H9 (cell line): ENCODE results near the gene SPATA2L. TPM values are rescaled to one million over a fixed set of nuclear protein-coding genes. Genes with fewer than 3 reads are reported as not detected.

Source experiments
- DNase-seq: peaks from one replicate; pipeline ENCODE4 v3.0.0-alpha.2; 2017
- H2AFZ ChIP-seq: one replicate; pipeline ENCODE4 v1.6.1; 2013; ENCODE audit warnings: mild to moderate bottlenecking, low read length, control low read depth, moderate library complexity
- H2AK5ac ChIP-seq: 2 replicates; pipeline ENCODE4 v1.6.1; 2013; ENCODE audit warnings: low read length, control low read depth, mixed read lengths; ENCODE audit not compliant: insufficient read length
- H2BK120ac ChIP-seq: one replicate; pipeline ENCODE4 v1.6.1; 2013; ENCODE audit warnings: low read depth, mild to moderate bottlenecking, low read length, control low read depth, inconsistent platforms; ENCODE audit not compliant: poor library complexity, severe bottlenecking
- H2BK12ac ChIP-seq: 2 replicates; pipeline ENCODE4 v1.6.1; 2013; ENCODE audit warnings: low read length, control low read depth, mixed read lengths, low read depth; ENCODE audit not compliant: insufficient read length
- H2BK15ac ChIP-seq: 2 replicates; pipeline ENCODE4 v1.6.1; 2013; ENCODE audit warnings: low read depth, low read length, control low read depth
- H2BK20ac ChIP-seq: one replicate; pipeline ENCODE4 v1.6.1; 2013; ENCODE audit warnings: low read depth, mild to moderate bottlenecking, low read length, control low read depth, inconsistent platforms; ENCODE audit not compliant: poor library complexity, severe bottlenecking
- H2BK5ac ChIP-seq: 2 replicates; pipeline ENCODE4 v1.6.1; 2013; ENCODE audit warnings: low read length, control low read depth, mixed read lengths; ENCODE audit not compliant: insufficient read length
- H3K14ac ChIP-seq: 2 replicates; pipeline ENCODE4 v1.6.1; 2013; ENCODE audit warnings: low read length, control low read depth; ENCODE audit not compliant: insufficient read depth
- H3K18ac ChIP-seq: 2 replicates; pipeline ENCODE4 v1.6.1; 2013; ENCODE audit warnings: low read depth, mild to moderate bottlenecking, mixed read lengths, low read length, control low read depth; ENCODE audit not compliant: insufficient read length
- H3K23ac ChIP-seq: 2 replicates; pipeline ENCODE4 v1.6.1; 2013; ENCODE audit warnings: low read length, control low read depth, mixed read lengths, low read depth; ENCODE audit not compliant: insufficient read length
- H3K23me2 ChIP-seq: 2 replicates; pipeline ENCODE4 v1.6.1; 2013; ENCODE audit warnings: low read depth, mild to moderate bottlenecking, mixed read lengths, low read length, control low read depth; ENCODE audit not compliant: insufficient read length, poor library complexity, severe bottlenecking
- H3K27ac ChIP-seq: 2 replicates; pipeline ENCODE4 v1.5.1; 2013; ENCODE audit warnings: low read length, control low read depth, mixed read lengths, low read depth; ENCODE audit not compliant: insufficient read length
- H3K27me3 ChIP-seq: 2 replicates; pipeline ENCODE4 v1.6.1; 2013; ENCODE audit warnings: low read length, control low read depth, inconsistent platforms; ENCODE audit not compliant: insufficient read depth
- H3K4ac ChIP-seq: 2 replicates; pipeline ENCODE4 v1.6.1; 2013; ENCODE audit warnings: low read depth, mild to moderate bottlenecking, control low read depth, inconsistent platforms, low read length, moderate library complexity
- H3K4me1 ChIP-seq: 2 replicates; pipeline ENCODE4 v1.6.1; 2013; ENCODE audit warnings: low read length, control low read depth, inconsistent platforms; ENCODE audit not compliant: insufficient read depth
- H3K4me2 ChIP-seq: 2 replicates; pipeline ENCODE4 v1.6.1; 2013; ENCODE audit warnings: low read length, control low read depth, mixed read lengths; ENCODE audit not compliant: insufficient read length, insufficient read depth
- H3K56ac ChIP-seq: 2 replicates; pipeline ENCODE4 v1.6.1; 2013; ENCODE audit warnings: low read depth, mild to moderate bottlenecking, mixed read lengths, low read length, control low read depth; ENCODE audit not compliant: insufficient read length
- H3K79me1 ChIP-seq: 2 replicates; pipeline ENCODE4 v1.6.1; 2013; ENCODE audit warnings: low read depth, mild to moderate bottlenecking, moderate library complexity, low read length, control low read depth, inconsistent platforms; ENCODE audit not compliant: insufficient read depth, poor library complexity, severe bottlenecking
- H3K79me2 ChIP-seq: 2 replicates; pipeline ENCODE4 v1.6.1; 2013; ENCODE audit warnings: low read length, control low read depth, inconsistent platforms; ENCODE audit not compliant: insufficient read depth
- H3K9ac ChIP-seq: 2 replicates; pipeline ENCODE4 v1.6.1; 2013; ENCODE audit warnings: low read length, control low read depth, mixed read lengths; ENCODE audit not compliant: insufficient read length; ENCODE audit errors: extremely low read depth
- H3K9me3 ChIP-seq: one replicate; pipeline ENCODE4 v1.6.1; 2013; ENCODE audit warnings: low read depth, low read length, inconsistent platforms; ENCODE audit not compliant: control insufficient read depth
- H3T11ph ChIP-seq: one replicate; pipeline ENCODE4 v1.6.1; 2013; ENCODE audit warnings: mild to moderate bottlenecking, low read length, control low read depth, inconsistent platforms
- H4K20me1 ChIP-seq: one replicate; pipeline ENCODE4 v1.6.1; 2013; ENCODE audit not compliant: control insufficient read depth, insufficient read length, insufficient read depth
- H4K5ac ChIP-seq: 2 replicates; pipeline ENCODE4 v1.6.1; 2013; ENCODE audit warnings: low read depth, mild to moderate bottlenecking, mixed read lengths, low read length, control low read depth; ENCODE audit not compliant: insufficient read length
- H4K8ac ChIP-seq: replicated peaks from 2 replicates; pipeline ENCODE4 v1.6.1; 2013; ENCODE audit warnings: low read length, control low read depth, mixed read lengths, low read depth; ENCODE audit not compliant: insufficient read length
- H4K91ac ChIP-seq: 2 replicates; pipeline ENCODE4 v1.6.1; 2013; ENCODE audit warnings: low read depth, mild to moderate bottlenecking, moderate library complexity, mixed read lengths, low read length, control low read depth; ENCODE audit not compliant: insufficient read length
- H3K27ac Mint-ChIP-seq, 3 experiments: 2 replicates in 2 of 3; 3 replicates in 1 of 3; pipeline ENCODE4 v1.8.0; 2020 to 2021; ENCODE audit warnings: mixed read lengths in 3 of 3, mild to moderate bottlenecking in 1 of 3, moderate library complexity in 1 of 3
- H3K27me3 Mint-ChIP-seq: 2 replicates; pipeline ENCODE4 v1.8.0; 2021; ENCODE audit warnings: low read depth, mild to moderate bottlenecking, moderate library complexity, mixed read lengths
- H3K36me3 Mint-ChIP-seq, 3 experiments: 2 replicates in 2 of 3; 3 replicates in 1 of 3; pipeline ENCODE4 v1.8.0; 2020 to 2021; ENCODE audit warnings: low read depth in 3 of 3, mixed read lengths in 3 of 3; ENCODE audit not compliant: insufficient read depth in 1 of 3
- H3K4me1 Mint-ChIP-seq, 2 experiments: 2 replicates each; pipeline ENCODE4 v1.8.0; 2020; ENCODE audit warnings: mixed read lengths in 2 of 2
- H3K4me3 Mint-ChIP-seq, 2 experiments: 2 replicates in 1 of 2; 3 replicates in 1 of 2; pipeline ENCODE4 v1.8.0; 2020 to 2021; ENCODE audit warnings: mild to moderate bottlenecking in 2 of 2, mixed read lengths in 2 of 2, moderate library complexity in 1 of 2
- H3K9me3 Mint-ChIP-seq, 2 experiments: 2 replicates in 1 of 2; 3 replicates in 1 of 2; pipeline ENCODE4 v1.8.0; 2020; ENCODE audit warnings: mild to moderate bottlenecking in 2 of 2, mixed read lengths in 2 of 2, moderate library complexity in 1 of 2
- WGBS: extraction: QIAGEN DNeasy Blood & Tissue Kit; methylation state at CpG from one replicate; pipeline ENCODE4 v1.1.7; 2013; ENCODE audit warnings: missing lambda C conversion rate, low lambda C conversion rate, mixed read lengths; ENCODE audit not compliant: insufficient read length; ENCODE audit errors: extremely low coverage; 5-methylcytosine and 5-hydroxymethylcytosine counted together
- total RNA-seq: library from RNA; stranded (reverse); gene quantifications from 2 replicates; pipeline ENCODE4 v1.2.1, GENCODE V29; 2021
- TF ChIP-seq, protein P1 (sequence below): fragments of 200-600 bp; sonication (generic); conservative IDR thresholded peaks from 3 replicates; pipeline ENCODE4 v1.8.0; 2021; ENCODE audit warnings: antibody characterized with exemption, mild to moderate bottlenecking

Gene SPATA2L
- total RNA-seq, 1 experiment from 2014 or later, result 27.1 TPM

DNA sequence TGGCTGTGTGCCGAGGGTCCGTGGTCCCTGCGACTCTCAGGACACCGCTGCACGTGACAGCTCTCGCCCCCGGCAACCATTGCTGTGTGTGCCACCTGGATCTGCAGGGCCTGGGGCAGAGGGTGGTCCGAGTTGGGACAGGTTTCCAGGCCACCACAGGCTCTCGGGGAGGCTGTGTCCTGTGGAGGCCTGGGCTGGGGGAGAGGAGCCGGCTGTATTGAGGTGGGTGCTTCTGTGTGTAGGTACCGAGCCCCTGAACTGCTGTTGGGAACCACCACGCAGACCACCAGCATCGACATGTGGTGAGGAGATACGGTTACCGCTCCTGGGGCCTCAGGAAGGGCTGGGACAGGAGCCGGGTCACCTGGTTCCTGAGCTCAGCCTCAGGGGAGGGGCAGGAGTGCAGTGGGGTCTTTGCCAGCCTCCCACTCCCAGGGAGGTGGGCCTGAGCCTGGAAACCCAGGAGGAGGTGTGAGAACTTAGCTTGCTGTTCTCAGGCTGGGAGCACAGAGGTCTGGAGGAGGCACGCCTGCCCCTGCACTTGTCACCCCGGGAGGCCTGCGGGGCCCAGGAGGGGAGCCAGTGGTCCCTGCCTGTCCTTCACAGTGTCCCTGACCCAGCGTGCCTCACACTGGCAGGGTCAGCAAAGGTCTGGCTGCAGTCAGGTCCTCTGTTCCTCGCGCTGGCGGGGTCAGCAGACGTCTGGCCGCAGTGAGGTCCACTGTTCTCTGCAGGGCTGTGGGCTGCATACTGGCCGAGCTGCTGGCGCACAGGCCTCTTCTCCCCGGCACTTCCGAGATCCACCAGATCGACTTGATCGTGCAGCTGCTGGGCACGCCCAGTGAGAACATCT lies 7.3 kb downstream of the SPATA2L start:
- Histone ChIP-seq H2BK120ac (no peak overlapping the region), H2BK5ac (no peak overlapping the region), H3K4ac (no peak overlapping the region), H3K9ac (no peak overlapping the region), H3K56ac (no peak overlapping the region), H4K5ac (no peak overlapping the region), H3K27ac (no peak overlapping the region), H3K23me2 (no peaks in the 10 kb centered on the region), H3K4me2 (no peak overlapping the region), H3K18ac (no peak overlapping the region), H3K9me3 (no peaks in the 10 kb centered on the region), H2BK20ac (no peak overlapping the region), H4K8ac (no peak overlapping the region), H2AK5ac (no peak overlapping the region), H3K27me3 (no peaks in the 10 kb centered on the region), H3K79me2 (no peaks in the 10 kb centered on the region), H2AFZ (no peak overlapping the region), H4K91ac (no peak overlapping the region), H3K14ac (no peak overlapping the region), H3T11ph (no peak overlapping the region), H2BK15ac (no peak overlapping the region), H4K20me1 (no peaks in the 10 kb centered on the region), H2BK12ac (no peak overlapping the region), H3K4me1 (no peaks in the 10 kb centered on the region), H3K23ac (no peak overlapping the region), H3K79me1 (no peaks in the 10 kb centered on the region)
- no peak for DNase-seq
- WGBS, result no CpG with 5 or more reads among the region's 32 CpGs
- TF ChIP-seq, protein P1, sequence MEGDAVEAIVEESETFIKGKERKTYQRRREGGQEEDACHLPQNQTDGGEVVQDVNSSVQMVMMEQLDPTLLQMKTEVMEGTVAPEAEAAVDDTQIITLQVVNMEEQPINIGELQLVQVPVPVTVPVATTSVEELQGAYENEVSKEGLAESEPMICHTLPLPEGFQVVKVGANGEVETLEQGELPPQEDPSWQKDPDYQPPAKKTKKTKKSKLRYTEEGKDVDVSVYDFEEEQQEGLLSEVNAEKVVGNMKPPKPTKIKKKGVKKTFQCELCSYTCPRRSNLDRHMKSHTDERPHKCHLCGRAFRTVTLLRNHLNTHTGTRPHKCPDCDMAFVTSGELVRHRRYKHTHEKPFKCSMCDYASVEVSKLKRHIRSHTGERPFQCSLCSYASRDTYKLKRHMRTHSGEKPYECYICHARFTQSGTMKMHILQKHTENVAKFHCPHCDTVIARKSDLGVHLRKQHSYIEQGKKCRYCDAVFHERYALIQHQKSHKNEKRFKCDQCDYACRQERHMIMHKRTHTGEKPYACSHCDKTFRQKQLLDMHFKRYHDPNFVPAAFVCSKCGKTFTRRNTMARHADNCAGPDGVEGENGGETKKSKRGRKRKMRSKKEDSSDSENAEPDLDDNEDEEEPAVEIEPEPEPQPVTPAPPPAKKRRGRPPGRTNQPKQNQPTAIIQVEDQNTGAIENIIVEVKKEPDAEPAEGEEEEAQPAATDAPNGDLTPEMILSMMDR, result no peak
- Mint-ChIP-seq H3K4me1 (peaks cover 0 to 2% of the 10 kb centered on the region in 2 experiments; a peak in 2 of 4 replicates), H3K27ac (no peak overlapping the region), H3K9me3 (no peaks in the 10 kb centered on the region; a peak in 1 of 5 replicates), H3K36me3 (peaks cover 31 to 68% (median 57%) of the 10 kb centered on the region in 3 experiments), H3K4me3 (no peak overlapping the region), H3K27me3 (peaks cover 2% of the 10 kb centered on the region; the same call in 1 of the 2 replicates)
